ENCODE data around the gene DDN. TPM values are rescaled to one million over a fixed set of nuclear protein-coding genes. Genes with fewer than 3 reads are reported as not detected.

DDN gene
- total and polyA plus RNA-seq, 9 of the 15 experiments (the other 6 are each of a cell fraction or from before 2014, with no cell fraction given) = 0.03 to 3.6 (median 1.6) TPM

GRCh38 chr12:48980953-48981756 is 18.0 kb downstream of the DDN start (continued):
- TF ChIP-seq GTF3C2 (IDR thresholded peaks at IDR 0.05; ENCODE audit: borderline replicate concordance, extremely low read depth, insufficient read length) (no peak), NFIC (IDR thresholded peaks at IDR 0.05) (peak; percentile 60), NR3C1 (CRISPR knock-in tag; IDR thresholded peaks at IDR 0.05) (no peak), ZBTB5 (IDR thresholded peaks at IDR 0.05) (no peak), MAZ (CRISPR knock-in tag; conservative IDR thresholded peaks at IDR 0.05 in 1 of 2, IDR thresholded peaks at IDR 0.05 in 1 of 2) (no peak), THRB (CRISPR knock-in tag; conservative IDR thresholded peaks at IDR 0.05) (no peak), POLR2H (tag; IDR thresholded peaks at IDR 0.05; ENCODE audit: low read depth) (no peak), GTF2B (IDR thresholded peaks at IDR 0.05; ENCODE audit: extremely low read depth, insufficient read length) (no peak), HNRNPLL (IDR thresholded peaks at IDR 0.05; ENCODE audit: low read depth, low read length, poor library complexity, severe bottlenecking) (peak; percentile 3), ETS1 (conservative IDR thresholded peaks at IDR 0.05; ENCODE audit: control insufficient read depth, low read depth, low read length) (no peak), SOX6 (IDR thresholded peaks at IDR 0.05) (no peak), GABPB1 (CRISPR knock-in tag; IDR thresholded peaks at IDR 0.05) (no peak; the same call in 1 of the 2 replicates), ZNF561 (CRISPR knock-in tag; conservative IDR thresholded peaks at IDR 0.05) (no peak), ZNF140 (CRISPR knock-in tag; IDR thresholded peaks at IDR 0.05) (no peak), ZNF24 (IDR thresholded peaks at IDR 0.05) (no peak), FIP1L1 (IDR thresholded peaks at IDR 0.05; ENCODE audit: low read depth, low read length, poor library complexity, severe bottlenecking) (no peak), MIER1 (IDR thresholded peaks at IDR 0.05; ENCODE audit: low read depth) (no peak), ELF2 (CRISPR knock-in tag; IDR thresholded peaks at IDR 0.05) (no peak), POLR2AphosphoS5 (IDR thresholded peaks at IDR 0.05; ENCODE audit: control insufficient read depth, insufficient read depth, low read depth, low read length) (no peak)

All from K562 (cell line).